LNCaP clone FGC (cell line): ENCODE results near the gene DICER1.

Experiments
- DNase-seq: peaks from one replicate; pipeline ENCODE4 v3.0.0-alpha.2; 2011; ENCODE audit warnings: low read depth
- H3K4me3 ChIP-seq: 2 replicates; pipeline ENCODE4 v1.5.1; 2011; ENCODE audit warnings: mild to moderate bottlenecking, low read depth, low read length, control low read depth
- TF ChIP-seq, protein P1 (sequence below): IDR thresholded peaks from 2 replicates; pipeline ENCODE4 v1.5.1; 2012; ENCODE audit warnings: mild to moderate bottlenecking; ENCODE audit not compliant: control insufficient read depth, insufficient read depth; ENCODE audit errors: extremely low read depth

Gene DICER1

DNA sequence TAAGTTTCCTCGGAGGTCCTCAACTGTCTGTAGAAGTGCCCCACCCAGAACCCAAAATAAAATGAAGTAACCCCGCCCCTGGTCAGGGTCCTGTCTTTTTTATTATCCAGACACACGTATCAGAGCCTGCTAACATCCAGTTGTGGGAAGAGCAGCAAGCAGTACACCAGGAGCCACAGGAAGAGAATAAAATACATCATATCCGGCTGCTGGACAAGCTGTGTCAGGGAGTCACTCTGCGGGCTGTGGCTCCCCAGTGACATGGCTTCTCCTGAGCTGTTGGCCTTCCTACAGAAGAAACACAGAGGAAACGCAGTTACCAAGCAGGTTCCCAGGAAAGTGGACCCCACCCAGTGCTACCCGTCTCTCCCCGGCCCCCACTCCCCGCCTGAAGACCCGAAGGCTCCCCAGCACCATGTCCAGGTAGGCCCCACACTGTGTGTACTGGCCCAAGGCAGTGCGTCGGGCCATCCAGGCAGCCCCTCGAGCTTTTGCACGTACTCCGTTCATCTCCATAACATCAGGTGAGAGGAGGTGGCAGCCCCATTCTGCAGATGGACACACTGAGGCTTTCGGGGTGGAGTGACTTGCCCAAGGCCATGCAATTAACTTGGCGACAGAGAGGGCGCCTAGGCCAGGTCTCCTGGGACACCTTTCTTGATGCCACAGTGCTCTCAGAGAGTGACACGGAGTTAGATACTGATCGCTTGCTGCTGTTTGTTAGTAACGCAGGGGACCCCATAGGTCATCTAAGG, 34.3 kb upstream of the DICER1 start:
- TF ChIP-seq, protein P1, sequence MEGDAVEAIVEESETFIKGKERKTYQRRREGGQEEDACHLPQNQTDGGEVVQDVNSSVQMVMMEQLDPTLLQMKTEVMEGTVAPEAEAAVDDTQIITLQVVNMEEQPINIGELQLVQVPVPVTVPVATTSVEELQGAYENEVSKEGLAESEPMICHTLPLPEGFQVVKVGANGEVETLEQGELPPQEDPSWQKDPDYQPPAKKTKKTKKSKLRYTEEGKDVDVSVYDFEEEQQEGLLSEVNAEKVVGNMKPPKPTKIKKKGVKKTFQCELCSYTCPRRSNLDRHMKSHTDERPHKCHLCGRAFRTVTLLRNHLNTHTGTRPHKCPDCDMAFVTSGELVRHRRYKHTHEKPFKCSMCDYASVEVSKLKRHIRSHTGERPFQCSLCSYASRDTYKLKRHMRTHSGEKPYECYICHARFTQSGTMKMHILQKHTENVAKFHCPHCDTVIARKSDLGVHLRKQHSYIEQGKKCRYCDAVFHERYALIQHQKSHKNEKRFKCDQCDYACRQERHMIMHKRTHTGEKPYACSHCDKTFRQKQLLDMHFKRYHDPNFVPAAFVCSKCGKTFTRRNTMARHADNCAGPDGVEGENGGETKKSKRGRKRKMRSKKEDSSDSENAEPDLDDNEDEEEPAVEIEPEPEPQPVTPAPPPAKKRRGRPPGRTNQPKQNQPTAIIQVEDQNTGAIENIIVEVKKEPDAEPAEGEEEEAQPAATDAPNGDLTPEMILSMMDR = no peak
- DNase-seq = no peak
- no peak overlapping the region for H3K4me3 ChIP-seq

DNA sequence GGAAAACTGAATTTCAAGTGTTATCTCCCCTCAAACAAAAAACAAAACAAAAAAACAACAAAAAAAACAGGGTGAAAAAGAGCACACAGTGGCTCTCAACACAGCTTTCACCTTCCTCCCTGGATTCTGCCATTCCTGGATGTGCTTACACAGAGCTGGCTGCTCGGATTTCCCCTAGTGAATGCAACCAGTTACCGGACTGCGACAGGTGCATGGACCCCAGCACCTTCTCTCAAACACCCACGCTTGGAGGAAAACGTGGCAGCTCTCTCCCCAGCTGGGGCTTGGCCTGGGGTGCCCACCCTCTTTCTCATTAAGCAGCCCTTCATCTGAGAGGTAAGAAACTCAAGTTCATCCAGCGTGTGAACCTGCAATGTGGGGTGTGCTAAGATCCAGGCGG, 33.5 kb upstream of the DICER1 start:
- no peak overlapping the region for H3K4me3 ChIP-seq
- no peak for DNase-seq
- TF ChIP-seq, protein P1 = no peak

DNA sequence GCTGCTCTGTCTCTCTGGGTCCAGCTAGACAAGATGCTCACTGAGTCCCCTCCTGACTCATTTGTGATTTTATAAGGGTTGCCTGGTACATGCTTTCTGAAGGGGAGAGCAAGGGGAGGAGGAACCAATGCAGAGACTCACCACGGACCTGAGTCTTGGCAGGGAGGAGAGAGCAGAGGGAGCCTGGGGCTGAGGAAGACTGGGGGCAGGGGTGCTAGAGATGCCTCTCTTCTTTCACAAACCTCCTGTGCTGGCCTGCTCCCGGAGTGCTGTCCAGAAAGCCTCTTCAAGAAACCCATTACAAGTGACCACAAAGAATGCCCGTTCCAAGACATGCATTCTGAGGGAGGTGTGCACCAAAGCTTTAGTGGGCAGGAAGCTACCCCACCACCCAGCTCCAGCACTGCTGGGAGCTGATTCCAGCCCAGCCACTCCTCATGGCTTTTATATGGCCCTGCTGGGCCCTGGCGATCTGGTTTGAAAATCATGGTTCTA, 33.1 kb upstream of the DICER1 start:
- TF ChIP-seq, protein P1 = no peak
- H3K4me3 ChIP-seq = no peak overlapping the region
- no peak for DNase-seq

DNA sequence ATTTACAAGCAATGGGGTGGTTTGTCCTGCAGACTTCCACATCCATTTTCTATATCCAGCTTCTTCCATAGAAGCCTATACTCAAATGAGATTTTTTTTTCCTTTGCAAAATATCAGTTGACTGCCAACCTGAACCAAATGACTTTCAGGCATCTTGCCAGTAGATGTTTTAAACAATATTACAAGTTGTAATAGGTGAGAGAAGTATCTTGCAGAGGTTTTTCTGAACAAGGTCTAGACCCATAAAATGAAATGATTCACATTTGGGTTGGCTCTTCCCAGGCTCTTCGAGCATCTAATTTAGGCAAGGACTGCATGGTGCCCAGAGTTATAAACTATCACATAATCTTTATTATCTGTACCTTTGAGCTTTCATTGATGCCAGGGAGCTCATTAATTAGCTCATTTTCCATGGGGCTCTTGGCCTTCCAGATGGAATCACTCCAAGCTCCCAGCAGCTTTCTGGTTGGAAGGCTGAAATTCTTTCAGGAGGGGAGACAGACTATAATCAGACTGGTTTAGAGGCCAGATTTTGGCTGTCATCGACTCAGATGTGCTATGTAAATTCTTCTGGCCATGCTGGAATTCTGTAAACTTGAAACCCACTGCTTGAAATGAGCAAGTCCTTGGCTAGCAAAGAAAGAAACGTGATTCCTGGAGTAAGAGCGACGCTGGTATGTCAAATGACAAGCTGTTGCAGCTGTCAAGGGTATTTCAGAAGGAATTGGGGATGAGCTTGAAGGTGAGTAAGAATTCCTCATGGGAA, 32.2 kb upstream of the DICER1 start:
- peak; percentile 65 for DNase-seq
- no peak overlapping the region for H3K4me3 ChIP-seq
- TF ChIP-seq, protein P1 = no peak

DNA sequence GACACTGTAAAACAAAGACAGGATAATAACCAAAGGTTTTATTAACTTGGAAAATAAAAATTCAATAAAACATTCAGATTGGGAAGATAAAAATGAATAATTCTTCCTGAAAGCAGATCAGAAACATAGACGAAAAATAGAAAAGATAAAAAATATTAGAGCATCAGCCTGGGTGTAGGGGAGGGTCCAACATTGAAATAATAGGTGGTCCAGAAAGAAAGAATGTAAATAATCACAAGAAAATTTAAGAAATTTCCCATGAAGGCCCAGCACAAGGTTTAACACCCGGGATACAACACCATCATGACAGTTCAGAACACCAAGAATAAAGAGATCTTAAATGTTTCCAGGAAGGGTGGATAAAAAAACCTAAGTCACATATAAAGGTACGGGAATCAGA, 31.1 kb upstream of the DICER1 start:
- DNase-seq = no peak
- no peak overlapping the region for H3K4me3 ChIP-seq
- TF ChIP-seq, protein P1 = no peak

DNA sequence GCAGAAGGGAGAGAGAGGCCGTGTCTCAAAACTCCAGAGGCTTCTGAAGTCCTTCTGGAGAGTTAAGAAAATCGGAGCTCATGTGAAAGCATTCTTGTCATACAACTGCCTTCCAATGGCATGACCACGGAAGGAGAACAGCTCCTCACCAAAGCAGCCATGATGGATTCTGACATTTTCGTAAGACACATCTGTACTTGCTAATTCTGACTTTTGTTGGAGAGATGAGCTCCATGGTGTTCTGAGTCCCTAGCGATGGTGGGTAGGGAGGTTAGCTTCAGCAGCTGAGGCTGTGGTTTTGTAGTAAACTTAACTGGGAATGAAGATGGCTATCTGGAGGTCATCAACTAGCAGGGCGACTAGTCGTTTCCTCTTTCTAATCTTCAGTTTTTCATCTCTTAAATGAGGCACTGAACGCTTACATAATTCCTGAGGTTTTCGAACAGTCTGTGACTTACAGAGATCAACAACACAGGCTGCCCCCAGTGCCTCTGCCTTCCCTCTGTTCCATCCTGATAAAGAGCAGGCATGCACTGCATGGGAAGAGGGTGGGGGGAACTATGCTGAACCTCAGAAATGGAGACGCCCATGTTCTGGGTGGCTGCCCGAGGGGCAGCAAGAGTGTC, 28.6 kb upstream of the DICER1 start:
- TF ChIP-seq, protein P1 = no peak
- no peak for DNase-seq
- no peak overlapping the region for H3K4me3 ChIP-seq
